Measurements from ENCODE around the gene P3H3. TPM values are rescaled to one million over a fixed set of nuclear protein-coding genes. Genes with fewer than 3 reads are reported as not detected.
A peak's percentile ranks its signal among the peaks of the same experiment; 100 is the strongest.

P3H3 gene
- total RNA-seq, 1 donor from 2014 or later = 30.6 TPM

GRCh38 chr12:6791931-6792520, 36.2 kb upstream of the P3H3 start:
- TF ChIP-seq CTCF (IDR thresholded peaks at IDR 0.05; ENCODE audit: unreplicated experiment) = no peak
- DNase-seq (ENCODE audit: low spot score, unreplicated experiment) = no peak
- no peaks in the 10 kb centered on the region for H3K9me3 Mint-ChIP-seq (ENCODE audit: low read depth)
- H3K4me3 Mint-ChIP-seq (ENCODE audit: low read depth) = no peak overlapping the region
- no peaks in the 10 kb centered on the region for H3K36me3 Mint-ChIP-seq (ENCODE audit: insufficient read depth)
- peak overlapping the region; percentile 26 for H3K27ac Mint-ChIP-seq
- peaks cover 31% of the 10 kb centered on the region for H3K27me3 Mint-ChIP-seq
- peaks cover 12% of the 10 kb centered on the region for H3K4me1 Mint-ChIP-seq (ENCODE audit: low read depth)

- H3K4me3 Mint-ChIP-seq (ENCODE audit: low read depth) = no peak overlapping the region
- H3K4me1 Mint-ChIP-seq (ENCODE audit: low read depth) = peaks cover 18% of the 10 kb centered on the region
- H3K27ac Mint-ChIP-seq = no peak overlapping the region
- H3K36me3 Mint-ChIP-seq (ENCODE audit: insufficient read depth) = no peaks in the 10 kb centered on the region
- TF ChIP-seq CTCF (IDR thresholded peaks at IDR 0.05; ENCODE audit: unreplicated experiment) = no peak
- H3K9me3 Mint-ChIP-seq (ENCODE audit: low read depth) = no peaks in the 10 kb centered on the region
- DNase-seq (ENCODE audit: low spot score, unreplicated experiment) = no peak
- peaks cover 31% of the 10 kb centered on the region for H3K27me3 Mint-ChIP-seq
Measured at GRCh38 chr12:6792522-6793201, 35.5 kb upstream of the P3H3 start.

GRCh38 chr12:6795088-6795487, 33.1 kb upstream of the P3H3 start:
- H3K4me3 Mint-ChIP-seq (ENCODE audit: low read depth) = no peak overlapping the region
- no peaks in the 10 kb centered on the region for H3K9me3 Mint-ChIP-seq (ENCODE audit: low read depth)

GRCh38 chr12:6796576-6796975, 31.6 kb upstream of the P3H3 start:
- no peak overlapping the region for H3K4me3 Mint-ChIP-seq (ENCODE audit: low read depth)
- H3K36me3 Mint-ChIP-seq (ENCODE audit: insufficient read depth) = no peaks in the 10 kb centered on the region
- no peak for TF ChIP-seq CTCF (IDR thresholded peaks at IDR 0.05; ENCODE audit: unreplicated experiment)
- no peak for DNase-seq (ENCODE audit: low spot score, unreplicated experiment)
- peaks cover 29% of the 10 kb centered on the region for H3K4me1 Mint-ChIP-seq (ENCODE audit: low read depth)
- H3K9me3 Mint-ChIP-seq (ENCODE audit: low read depth) = no peaks in the 10 kb centered on the region
- H3K27me3 Mint-ChIP-seq = peaks cover 15% of the 10 kb centered on the region
- no peak overlapping the region for H3K27ac Mint-ChIP-seq

More at GRCh38 chr12:6795088-6795487, 33.1 kb upstream of the P3H3 start:
- DNase-seq (ENCODE audit: low spot score, unreplicated experiment) = no peak
- Mint-ChIP-seq H3K27me3 (peaks cover 17% of the 10 kb centered on the region), H3K4me1 (ENCODE audit: low read depth) (peaks cover 29% of the 10 kb centered on the region), H3K27ac (no peak overlapping the region), H3K36me3 (ENCODE audit: insufficient read depth) (no peaks in the 10 kb centered on the region)
- no peak for TF ChIP-seq CTCF (IDR thresholded peaks at IDR 0.05; ENCODE audit: unreplicated experiment)

- Mint-ChIP-seq H3K4me1 (ENCODE audit: low read depth) (peaks cover 25% of the 10 kb centered on the region), H3K27ac (no peak overlapping the region), H3K4me3 (ENCODE audit: low read depth) (no peak overlapping the region), H3K36me3 (ENCODE audit: insufficient read depth) (peaks cover 2% of the 10 kb centered on the region), H3K27me3 (no peaks in the 10 kb centered on the region), H3K9me3 (ENCODE audit: low read depth) (peaks cover 2% of the 10 kb centered on the region)
- TF ChIP-seq CTCF (IDR thresholded peaks at IDR 0.05; ENCODE audit: unreplicated experiment) = no peak
- DNase-seq (ENCODE audit: low spot score, unreplicated experiment) = no peak
Measured at GRCh38 chr12:6799147-6799546, 29.1 kb upstream of the P3H3 start.
